ENCODE data around the gene FAM222A. TPM values are rescaled to one million over a fixed set of nuclear protein-coding genes. Genes with fewer than 3 reads are reported as not detected.

FAM222A gene
- total RNA-seq, 1 donor, result 0.54 TPM

GRCh38 chr12:109759595-109759994, 46.0 kb downstream of the FAM222A start:
- no peak for DNase-seq (ENCODE audit: low read depth)
- no peak for TF ChIP-seq CTCF (IDR thresholded peaks at IDR 0.05; ENCODE audit: insufficient read depth, low read length)
- no peak overlapping the region for H3K4me3 ChIP-seq (ENCODE audit: low read depth, low read length)

DNA sequence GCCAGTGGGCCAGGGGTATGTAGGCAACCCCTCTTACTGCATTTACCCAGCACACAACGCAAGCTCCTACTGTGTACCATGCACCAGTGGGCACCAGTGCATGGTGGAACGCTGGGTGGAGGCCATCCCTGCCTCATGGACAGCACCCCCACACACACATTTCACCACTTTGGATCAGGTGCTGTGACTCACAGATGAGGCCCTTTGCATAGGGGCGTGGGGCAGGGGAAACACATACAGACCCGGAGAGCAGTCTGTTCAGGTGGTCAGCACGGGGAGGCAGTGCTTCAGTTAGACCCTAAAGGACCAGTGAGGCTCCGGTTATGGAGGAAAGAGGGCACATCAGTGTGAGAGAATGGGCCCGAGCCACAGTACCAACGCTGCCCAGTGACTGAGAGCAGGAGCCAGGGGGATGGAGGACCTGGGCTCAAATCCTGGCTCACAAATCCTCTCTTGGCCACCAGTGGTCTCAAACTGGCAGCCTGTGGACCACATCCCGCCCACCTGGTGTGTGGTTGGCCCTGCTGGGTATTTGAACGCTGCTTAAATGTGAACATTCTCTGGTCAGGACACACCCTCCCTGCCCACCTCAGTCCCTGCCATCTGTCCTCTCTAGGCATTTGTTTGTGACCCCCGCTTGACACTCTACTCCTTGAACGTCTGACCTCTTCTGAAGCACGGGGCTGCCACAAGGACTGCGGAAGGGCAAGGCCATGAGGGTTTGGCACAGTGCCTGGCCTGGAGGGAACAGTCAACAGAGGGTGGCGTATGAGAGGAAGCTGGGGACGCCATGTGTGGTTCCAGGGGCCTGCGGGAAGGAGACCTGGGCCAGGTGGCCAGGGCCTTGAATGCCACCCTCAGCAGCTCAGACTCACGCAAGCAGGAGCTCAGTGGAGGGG, 46.7 kb downstream of the FAM222A start:
- no peak for TF ChIP-seq CTCF (IDR thresholded peaks at IDR 0.05; ENCODE audit: insufficient read depth, low read length)
- H3K4me3 ChIP-seq (ENCODE audit: low read depth, low read length), result no peak overlapping the region
- no peak for DNase-seq (ENCODE audit: low read depth)

GRCh38 chr12:109760930-109761921, 47.6 kb downstream of the FAM222A start:
- no peak overlapping the region for H3K4me3 ChIP-seq (ENCODE audit: low read depth, low read length)
- no peak for TF ChIP-seq CTCF (IDR thresholded peaks at IDR 0.05; ENCODE audit: insufficient read depth, low read length)
- no peak for DNase-seq (ENCODE audit: low read depth)

DNA sequence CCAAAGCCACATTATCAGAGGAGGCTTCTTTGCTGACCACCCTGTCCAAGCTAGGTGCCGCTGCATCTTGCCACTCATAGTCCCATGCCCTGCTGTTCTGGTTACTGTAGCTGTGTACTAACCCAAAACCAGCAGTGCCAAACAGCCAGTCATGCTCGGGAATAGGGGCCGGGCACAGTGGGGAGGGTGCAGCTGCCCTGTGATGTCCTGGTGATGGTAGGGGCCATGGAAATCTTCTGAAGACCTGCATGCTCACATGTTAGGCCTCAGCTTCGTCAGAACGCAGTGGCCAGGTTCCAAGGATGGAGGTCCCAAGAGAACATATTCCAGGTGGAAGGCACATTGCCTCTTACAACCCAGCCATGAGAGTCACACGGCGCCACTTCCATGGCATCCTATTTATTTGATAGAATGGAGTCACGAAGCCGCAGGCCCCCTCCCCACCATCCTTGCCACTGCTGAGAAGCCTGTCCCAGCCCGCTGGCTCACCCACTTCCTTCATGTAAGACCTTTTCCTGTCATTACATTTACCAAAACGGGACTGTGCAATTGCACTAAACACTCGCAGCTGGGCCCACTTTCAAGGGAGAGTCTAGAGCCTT, 48.5 kb downstream of the FAM222A start:
- TF ChIP-seq CTCF (IDR thresholded peaks at IDR 0.05; ENCODE audit: insufficient read depth, low read length), result no peak
- DNase-seq (ENCODE audit: low read depth), result no peak

GRCh38 chr12:109762673-109763191, 49.1 kb downstream of the FAM222A start:
- no peak overlapping the region for H3K4me3 ChIP-seq (ENCODE audit: low read depth, low read length)
- no peak for DNase-seq (ENCODE audit: low read depth)

More for the DNA sequence above, 48.5 kb downstream of the FAM222A start:
- no peak overlapping the region for H3K4me3 ChIP-seq (ENCODE audit: low read depth, low read length)

More at GRCh38 chr12:109762673-109763191, 49.1 kb downstream of the FAM222A start:
- TF ChIP-seq CTCF (IDR thresholded peaks at IDR 0.05; ENCODE audit: insufficient read depth, low read length), result no peak

Measured in fibroblast of the aortic adventitia (primary cell).